Effector memory CD8-positive, alpha-beta T cell (primary cell): ENCODE measurements around the gene CWC22.
"Not testable (repeated sequence)": the region's sequence is repeated elsewhere in the genome, so short reads cannot be mapped to it uniquely, and the experiment has no call there.

Experiments
- ATAC-seq: fragments of 150-1000 bp; cut with Tn5 transposase; replicated peaks from 2 replicates; pipeline ENCODE4 v1.10.0; 2021; ENCODE audit warnings: mild to moderate bottlenecking, moderate library complexity
- DNase-seq, 3 experiments: peaks; one replicate each; pipeline ENCODE4 v3.0.0; 2021
- H3K27ac Mint-ChIP-seq, 2 donors: one replicate each; pipeline ENCODE4 v1.8.0; 2022; ENCODE audit warnings: mild to moderate bottlenecking in 2 of 2, mixed read lengths in 2 of 2, moderate library complexity in 2 of 2
- H3K27me3 Mint-ChIP-seq, 2 donors: one replicate each; pipeline ENCODE4 v1.8.0; 2022; ENCODE audit warnings: mixed read lengths in 2 of 2
- H3K36me3 Mint-ChIP-seq: one replicate; pipeline ENCODE4 v1.8.0; 2022; ENCODE audit warnings: mild to moderate bottlenecking, moderate library complexity, mixed read lengths; ENCODE audit not compliant: insufficient read depth
- H3K4me1 Mint-ChIP-seq, 2 donors: one replicate each; pipeline ENCODE4 v1.8.0; 2022; ENCODE audit warnings: low read depth in 2 of 2, mixed read lengths in 2 of 2
- H3K4me3 Mint-ChIP-seq, 2 donors: one replicate each; pipeline ENCODE4 v1.8.0; 2022; ENCODE audit warnings: mild to moderate bottlenecking in 2 of 2, mixed read lengths in 2 of 2, moderate library complexity in 2 of 2
- H3K9me3 Mint-ChIP-seq, 2 donors: one replicate each; pipeline ENCODE4 v1.8.0; 2022; ENCODE audit warnings: mixed read lengths in 2 of 2
- total RNA-seq, 9 experiments: gene quantifications; one replicate each; lab custom pipeline; 2026; lab: John Stamatoyannopoulos, UW

The CWC22 gene
- total RNA-seq = 41.7 to 73.2 (median 64.3) reads per million in 9 experiments

- Mint-ChIP-seq H3K4me1 (peaks cover 30 to 39% of the 10 kb centered on the region in 2 donors), H3K27me3 (no peaks in the 10 kb centered on the region), H3K9me3 (no peaks in the 10 kb centered on the region), H3K36me3 (peaks cover 17% of the 10 kb centered on the region), H3K27ac (peak within 1 kb of the TSS; percentile 100), H3K4me3 (peak within 1 kb of the TSS; percentile 98 to 100)
- DNase-seq (peak; percentile 82 to 87 (median 86)), ATAC-seq (peak; percentile 95)
Observed at GRCh38 chr2:180006781-180007579, at the start of gene CWC22. CWC22 (minus strand) TSS chr2:180007297; CDS start chr2:179993341, 13,956 bp downstream.

- ATAC-seq = no peak
- no peak overlapping the region for H3K27ac Mint-ChIP-seq
- H3K27me3 Mint-ChIP-seq = peaks cover 29 to 34% of the 10 kb centered on the region in 2 donors
- H3K36me3 Mint-ChIP-seq = no peaks in the 10 kb centered on the region
- no peaks in the 10 kb centered on the region for H3K9me3 Mint-ChIP-seq
- H3K4me3 Mint-ChIP-seq = no peak overlapping the region
- H3K4me1 Mint-ChIP-seq = no peaks in the 10 kb centered on the region
- no peak for DNase-seq
Observed at GRCh38 chr2:180056367-180057118, 49.4 kb upstream of the CWC22 start.

DNA sequence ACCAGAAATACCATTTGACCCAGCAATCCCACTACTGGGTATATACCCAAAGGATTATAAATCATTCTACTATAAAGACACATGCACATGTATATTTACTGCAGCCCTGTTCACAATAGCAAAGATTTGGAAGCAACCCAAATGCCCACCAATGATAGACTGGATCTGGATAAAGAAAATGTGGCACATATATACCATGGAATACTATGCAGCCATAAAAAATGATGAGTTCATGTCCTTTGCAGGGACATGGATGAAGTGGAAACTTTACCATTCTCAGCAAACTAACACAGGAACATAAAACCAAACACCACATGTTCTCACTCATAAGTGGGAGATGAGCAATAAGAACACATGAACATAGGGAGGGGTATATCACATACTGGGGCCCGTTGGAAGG, 47.5 kb upstream of the CWC22 start:
- H3K36me3 Mint-ChIP-seq, H3K4me1 Mint-ChIP-seq, H3K4me3 Mint-ChIP-seq, H3K9me3 Mint-ChIP-seq, H3K27ac Mint-ChIP-seq, ATAC-seq, DNase-seq: not testable (repeated sequence)
- peaks cover 39 to 53% of the 10 kb centered on the region in 2 donors for H3K27me3 Mint-ChIP-seq

DNA sequence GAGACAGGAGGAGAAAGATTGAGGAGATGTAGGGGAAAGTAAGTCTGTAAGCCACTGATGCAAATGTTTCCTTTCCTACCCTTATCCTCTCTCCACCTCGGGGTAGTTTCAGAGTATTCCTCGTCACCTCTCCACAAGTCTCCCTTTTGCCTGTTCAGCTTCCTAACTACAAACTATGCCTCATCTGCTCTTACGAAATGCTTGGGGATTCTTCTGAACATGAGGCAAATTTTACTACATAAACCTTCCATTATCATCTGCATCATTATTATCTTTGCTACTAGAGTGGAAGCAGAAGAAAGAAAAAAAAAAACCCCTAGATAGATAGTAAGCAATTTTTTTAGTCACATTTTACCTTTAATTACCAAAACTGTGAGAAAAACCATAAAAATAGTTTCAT, 43.1 kb upstream of the CWC22 start:
- Mint-ChIP-seq H3K4me1 (no peaks in the 10 kb centered on the region), H3K4me3 (no peak overlapping the region), H3K9me3 (no peaks in the 10 kb centered on the region), H3K27me3 (peaks cover 62 to 69% of the 10 kb centered on the region in 2 donors), H3K27ac (no peak overlapping the region), H3K36me3 (no peaks in the 10 kb centered on the region)
- DNase-seq (no peak), ATAC-seq (no peak)

DNA sequence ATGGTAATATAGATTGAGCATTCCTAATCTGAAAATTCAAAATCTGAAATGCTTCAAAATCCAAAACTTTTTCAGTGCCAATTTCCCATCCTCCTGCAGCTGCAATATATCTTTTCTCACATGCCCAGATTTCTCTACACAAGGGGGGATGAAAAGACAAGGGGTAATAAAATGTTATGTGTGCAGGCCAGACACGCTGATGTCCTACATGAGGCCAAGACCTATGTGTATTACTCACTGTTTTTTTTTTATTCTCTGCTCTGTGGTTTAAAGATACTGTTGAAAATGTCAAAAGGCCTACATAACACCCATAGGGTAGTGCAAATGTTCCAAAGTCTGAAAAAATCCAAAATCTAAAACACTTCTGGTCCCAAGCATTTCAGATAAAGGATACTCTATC, 41.2 kb upstream of the CWC22 start:
- H3K27me3 Mint-ChIP-seq = peaks cover 70 to 79% of the 10 kb centered on the region in 2 donors
- ATAC-seq (no peak), DNase-seq (no peak)
- H3K4me1 Mint-ChIP-seq = no peaks in the 10 kb centered on the region
- no peak overlapping the region for H3K4me3 Mint-ChIP-seq
- H3K27ac Mint-ChIP-seq = no peak overlapping the region
- H3K36me3 Mint-ChIP-seq = peaks cover 3% of the 10 kb centered on the region
- no peaks in the 10 kb centered on the region for H3K9me3 Mint-ChIP-seq

DNA sequence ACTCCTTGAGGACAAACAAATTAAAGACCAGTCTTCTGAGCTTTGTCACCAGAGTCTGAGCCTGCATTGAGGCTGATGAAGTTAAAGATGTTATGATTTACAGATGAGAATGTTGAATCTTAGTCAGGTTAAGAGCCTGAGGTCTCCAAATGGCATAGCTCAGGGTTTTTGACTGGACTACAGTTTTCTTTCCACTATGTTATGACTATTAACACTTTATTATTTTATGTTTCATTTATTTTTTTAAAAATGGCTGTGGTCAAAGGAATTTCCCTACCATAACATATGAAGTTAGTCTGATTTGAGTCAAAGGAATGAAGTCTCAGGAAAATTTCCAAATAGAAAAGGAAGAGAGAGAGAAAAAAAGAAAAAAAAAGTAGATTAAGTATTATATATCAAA, 39.7 kb upstream of the CWC22 start:
- Mint-ChIP-seq H3K36me3 (peaks cover 3% of the 10 kb centered on the region), H3K27me3 (peaks cover 68 to 79% of the 10 kb centered on the region in 2 donors), H3K4me1 (no peaks in the 10 kb centered on the region), H3K9me3 (no peaks in the 10 kb centered on the region), H3K4me3 (no peak overlapping the region), H3K27ac (no peak overlapping the region)
- DNase-seq (no peak), ATAC-seq (no peak)

DNA sequence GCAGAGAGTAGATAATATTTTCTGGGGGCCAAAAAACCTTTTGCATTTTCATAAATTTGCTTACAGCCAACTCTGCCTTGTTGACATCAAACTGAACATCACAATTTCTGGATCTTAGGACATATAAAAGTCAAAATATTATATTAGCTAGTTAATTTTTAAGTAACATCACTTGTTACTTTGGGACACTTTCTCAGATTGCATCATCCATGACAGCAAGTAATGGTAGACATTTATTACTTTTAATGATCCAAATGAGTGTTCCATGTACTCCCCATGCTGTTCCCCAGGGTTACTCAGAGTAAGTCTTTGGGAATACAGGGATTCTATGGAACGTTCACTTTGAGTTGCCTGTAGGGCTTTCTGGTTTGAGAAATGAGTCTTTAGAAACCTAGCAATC, 39.1 kb upstream of the CWC22 start:
- ATAC-seq (no peak), DNase-seq (no peak)
- peaks cover 68 to 80% of the 10 kb centered on the region in 2 donors for H3K27me3 Mint-ChIP-seq
- peaks cover 3% of the 10 kb centered on the region for H3K36me3 Mint-ChIP-seq
- H3K4me3 Mint-ChIP-seq = no peak overlapping the region
- H3K27ac Mint-ChIP-seq = no peak overlapping the region
- no peaks in the 10 kb centered on the region for H3K4me1 Mint-ChIP-seq
- no peaks in the 10 kb centered on the region for H3K9me3 Mint-ChIP-seq

GRCh38 chr2:180040146-180040925, 33.2 kb upstream of the CWC22 start:
- DNase-seq (no peak), ATAC-seq (no peak)
- Mint-ChIP-seq H3K4me3 (no peak overlapping the region), H3K36me3 (peaks cover 3% of the 10 kb centered on the region), H3K4me1 (no peaks in the 10 kb centered on the region), H3K27me3 (peaks cover 44 to 76% of the 10 kb centered on the region in 2 donors), H3K9me3 (no peaks in the 10 kb centered on the region), H3K27ac (no peak overlapping the region)

DNA sequence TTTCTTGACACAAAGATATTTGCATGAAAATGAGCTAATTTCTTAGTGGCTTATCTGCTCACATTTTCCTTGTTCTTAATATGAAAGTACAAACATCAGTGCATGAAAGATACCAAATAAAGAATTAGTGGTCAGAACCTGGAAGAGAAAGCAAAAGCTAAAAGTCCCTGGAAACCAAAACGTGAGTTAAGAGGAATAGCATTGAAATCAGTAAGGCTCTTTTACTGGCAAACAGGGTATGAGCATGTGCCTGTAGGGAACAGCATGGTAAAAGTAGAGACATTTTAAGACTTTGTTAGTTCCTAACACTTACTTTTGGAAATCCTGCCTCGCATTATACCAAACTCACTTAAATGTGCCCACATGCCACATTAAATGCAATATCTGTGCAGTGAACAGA, 31.9 kb upstream of the CWC22 start:
- peaks cover 40 to 76% of the 10 kb centered on the region in 2 donors for H3K27me3 Mint-ChIP-seq
- H3K4me3 Mint-ChIP-seq = no peak overlapping the region
- DNase-seq (no peak), ATAC-seq (no peak)
- no peaks in the 10 kb centered on the region for H3K9me3 Mint-ChIP-seq
- no peaks in the 10 kb centered on the region for H3K36me3 Mint-ChIP-seq
- no peak overlapping the region for H3K27ac Mint-ChIP-seq
- H3K4me1 Mint-ChIP-seq = no peaks in the 10 kb centered on the region

GRCh38 chr2:180033993-180034894, 27.1 kb upstream of the CWC22 start:
- peaks cover 40 to 68% of the 10 kb centered on the region in 2 donors for H3K27me3 Mint-ChIP-seq
- DNase-seq (no peak), ATAC-seq (no peak)
- peaks cover 0 to 6% of the 10 kb centered on the region in 2 donors for H3K9me3 Mint-ChIP-seq
- no peak overlapping the region for H3K4me3 Mint-ChIP-seq
- H3K36me3 Mint-ChIP-seq = no peaks in the 10 kb centered on the region
- no peak overlapping the region for H3K27ac Mint-ChIP-seq
- no peaks in the 10 kb centered on the region for H3K4me1 Mint-ChIP-seq

- no peak for DNase-seq
Observed at GRCh38 chr2:180029575-180029974, 22.5 kb upstream of the CWC22 start.

GRCh38 chr2:180021850-180022249, 14.8 kb upstream of the CWC22 start:
- H3K9me3 Mint-ChIP-seq = no peaks in the 10 kb centered on the region
- H3K27me3 Mint-ChIP-seq = peaks cover 46 to 55% of the 10 kb centered on the region in 2 donors
- no peak for ATAC-seq
- H3K4me3 Mint-ChIP-seq = no peak overlapping the region
- DNase-seq = no peak
- H3K27ac Mint-ChIP-seq = no peak overlapping the region
- no peaks in the 10 kb centered on the region for H3K4me1 Mint-ChIP-seq
- H3K36me3 Mint-ChIP-seq = no peaks in the 10 kb centered on the region

More at GRCh38 chr2:180029575-180029974, 22.5 kb upstream of the CWC22 start:
- Mint-ChIP-seq H3K27me3 (peaks cover 50 to 64% of the 10 kb centered on the region in 2 donors), H3K27ac (no peak overlapping the region), H3K36me3 (no peaks in the 10 kb centered on the region), H3K9me3 (peaks cover 0 to 9% of the 10 kb centered on the region in 2 donors), H3K4me3 (no peak overlapping the region), H3K4me1 (no peaks in the 10 kb centered on the region)
- ATAC-seq = no peak
